CD4-positive, alpha-beta T cell (primary cell): ENCODE results near the gene MTOR. TPM values are rescaled to one million over a fixed set of nuclear protein-coding genes. Genes with fewer than 3 reads are reported as not detected.

Experiments
- ATAC-seq: fragments of 200-7000 bp; cut with Tn5 transposase; one replicate; pipeline ENCODE4 v1.10.0; 2022; ENCODE audit warnings: mild to moderate bottlenecking; ENCODE audit not compliant: poor library complexity
- CTCF ChIA-PET: fragments of 350-600 bp; sonication (Branson Sonifier 250); formaldehyde crosslinking; loops from one replicate; lab custom pipeline; 2021; ENCODE audit warnings: antibody characterized with exemption, inconsistent platforms; lab: Charles Lee
- POLR2A ChIA-PET: fragments of 350-600 bp; sonication (Branson Sonifier 250); formaldehyde crosslinking; loops from one replicate; lab custom pipeline; 2021; ENCODE audit warnings: antibody characterized with exemption, inconsistent platforms; lab: Charles Lee
- DNase-seq, 14 experiments: peaks; one replicate each; pipeline ENCODE4 v3.0.0-alpha.2; 2013 to 2020; ENCODE audit warnings: mixed read lengths in 2 of 14
- H3K27ac ChIP-seq, 2 donors: one replicate each; pipeline versions ENCODE4 v1.5.1 to v1.7.0; 2013; ENCODE audit warnings: low read length in 2 of 2, low read depth in 1 of 2, mild to moderate bottlenecking in 1 of 2
- H3K27me3 ChIP-seq, 2 experiments: 1 replicate in 1 of 2; 2 replicates in 1 of 2; pipeline versions ENCODE4 v1.6.1 to v1.7.0; 2013; ENCODE audit warnings: low read length in 2 of 2, control low read depth in 1 of 2, mild to moderate bottlenecking in 1 of 2, moderate library complexity in 1 of 2; ENCODE audit not compliant: insufficient read depth in 2 of 2, control insufficient read depth in 1 of 2
- H3K36me3 ChIP-seq: one replicate; pipeline ENCODE4 v1.6.1; 2013; ENCODE audit warnings: low read length, control low read depth; ENCODE audit not compliant: insufficient read depth
- H3K4me1 ChIP-seq: one replicate; pipeline ENCODE4 v1.6.1; 2013; ENCODE audit warnings: low read length, control low read depth; ENCODE audit not compliant: insufficient read depth
- H3K4me3 ChIP-seq: one replicate; pipeline ENCODE4 v1.5.1; 2013; ENCODE audit warnings: mild to moderate bottlenecking, low read length, moderate library complexity
- H3K9me3 ChIP-seq, 2 experiments: 1 replicate in 1 of 2; 2 replicates in 1 of 2; pipeline versions ENCODE4 v1.6.1 to v1.7.0; 2013; ENCODE audit warnings: low read length in 2 of 2, mild to moderate bottlenecking in 2 of 2, control low read depth in 1 of 2, moderate library complexity in 1 of 2; ENCODE audit not compliant: control insufficient read depth in 1 of 2, insufficient read depth in 1 of 2
- H3K27ac Mint-ChIP-seq: one replicate; pipeline ENCODE4 v1.8.0; 2020; ENCODE audit warnings: mixed read lengths
- H3K27me3 Mint-ChIP-seq: one replicate; pipeline ENCODE4 v1.8.0; 2021; ENCODE audit warnings: mixed read lengths
- H3K36me3 Mint-ChIP-seq: one replicate; pipeline ENCODE4 v1.8.0; 2021; ENCODE audit warnings: low read depth, mixed read lengths
- H3K4me1 Mint-ChIP-seq: one replicate; pipeline ENCODE4 v1.8.0; 2021; ENCODE audit warnings: low read depth, mixed read lengths
- H3K4me3 Mint-ChIP-seq: one replicate; pipeline ENCODE4 v1.8.0; 2020; ENCODE audit warnings: mild to moderate bottlenecking, mixed read lengths
- H3K9me3 Mint-ChIP-seq: one replicate; pipeline ENCODE4 v1.8.0; 2020; ENCODE audit warnings: mixed read lengths
- CTCF ChIP-seq: fragments of 200-600 bp; IDR thresholded peaks from one replicate; pipeline ENCODE4 v1.8.0; 2022; ENCODE audit warnings: antibody characterized with exemption, mild to moderate bottlenecking
- intact Hi-C, 2 experiments: fragments of 100-400 bp; cut with DNase I in 1 of 2; cut with micrococcal nuclease in 1 of 2; formaldehyde crosslinking; loops; one replicate each; pipeline versions ENCODE4 v1.15.1 to v1.9.0; 2023 to 2025; cut with DNase I, micrococcal nuclease
- total RNA-seq, 174 experiments: library from RNA in 2 of 174; stranded (reverse) in 2 of 174; gene quantifications; one replicate each; pipeline ENCODE4 v1.2.3 and lab custom pipeline; 2021 to 2026

The MTOR gene
- total RNA-seq, 2 experiments from 2014 or later = 27.3 to 28.9 TPM

GRCh38 chr1:11188858-11189451 is 73.4 kb downstream of the MTOR start, which contains the start of gene ANGPTL7:
Gene ANGPTL7 (plus strand): TSS chr1:11189355. CDS start chr1:11189580, 225 bp downstream.
- ATAC-seq = no peak
- POLR2A ChIA-PET = no interaction called here
- no peaks in the 10 kb centered on the region for H3K27me3 Mint-ChIP-seq
- intact Hi-C loops = no loop called here
- H3K27ac ChIP-seq = no peak within 1 kb of the TSS
- no peaks in the 10 kb centered on the region for H3K9me3 Mint-ChIP-seq
- CTCF ChIA-PET = no interaction called here
- no peak for DNase-seq
- no peak for TF ChIP-seq CTCF
- H3K4me1 ChIP-seq = no peaks in the 10 kb centered on the region
- H3K27ac Mint-ChIP-seq = no peak within 1 kb of the TSS
- H3K4me1 Mint-ChIP-seq = no peaks in the 10 kb centered on the region
- H3K27me3 ChIP-seq = no peaks in the 10 kb centered on the region
- H3K4me3 Mint-ChIP-seq = no peak within 1 kb of the TSS
- peaks cover 86% of the 10 kb centered on the region for H3K36me3 Mint-ChIP-seq
- H3K4me3 ChIP-seq = no peak within 1 kb of the TSS
- no peaks in the 10 kb centered on the region for H3K9me3 ChIP-seq
- H3K36me3 ChIP-seq = peaks cover 58% of the 10 kb centered on the region

GRCh38 chr1:11188381-11188780 is 74.0 kb downstream of the MTOR start:
- Histone ChIP-seq H3K9me3 (no peaks in the 10 kb centered on the region), H3K4me1 (no peaks in the 10 kb centered on the region), H3K27ac (no peak overlapping the region), H3K36me3 (peaks cover 52% of the 10 kb centered on the region), H3K27me3 (no peaks in the 10 kb centered on the region), H3K4me3 (no peak overlapping the region)
- ChIA-PET POLR2A (no interaction called here), CTCF (no interaction called here)
- ATAC-seq = no peak
- Mint-ChIP-seq H3K27ac (no peak overlapping the region), H3K36me3 (peaks cover 83% of the 10 kb centered on the region), H3K4me3 (no peak overlapping the region), H3K4me1 (no peaks in the 10 kb centered on the region), H3K9me3 (no peaks in the 10 kb centered on the region), H3K27me3 (no peaks in the 10 kb centered on the region)
- no peak for TF ChIP-seq CTCF
- intact Hi-C loops = no loop called here
- no peak for DNase-seq

- no peak for ATAC-seq
- Mint-ChIP-seq H3K27ac (no peak overlapping the region), H3K27me3 (no peaks in the 10 kb centered on the region), H3K36me3 (peaks cover 87% of the 10 kb centered on the region), H3K4me3 (no peak overlapping the region), H3K4me1 (no peaks in the 10 kb centered on the region), H3K9me3 (no peaks in the 10 kb centered on the region)
- H3K36me3 ChIP-seq = peaks cover 47% of the 10 kb centered on the region
- H3K4me3 ChIP-seq = no peak overlapping the region
- CTCF ChIA-PET = no interaction called here
- no peak for DNase-seq
- H3K4me1 ChIP-seq = no peaks in the 10 kb centered on the region
- no peaks in the 10 kb centered on the region for H3K9me3 ChIP-seq
- H3K27me3 ChIP-seq = no peaks in the 10 kb centered on the region
- TF ChIP-seq CTCF = no peak
- no peak overlapping the region for H3K27ac ChIP-seq
- intact Hi-C loops = no loop called here
- POLR2A ChIA-PET = no interaction called here
These were observed 74.4 kb downstream of the MTOR start for GRCh38 chr1:11187931-11188330.
